Testis (tissue), 3 donors: ENCODE measurements around the gene CD96. TPM values are rescaled to one million over a fixed set of nuclear protein-coding genes. Genes with fewer than 3 reads are reported as not detected.

Experiments used
- DNase-seq: peaks from one replicate; pipeline ENCODE4 v3.0.0-alpha.2; 2019
- H3K27ac ChIP-seq, 2 donors: fragments of 200-600 bp; sonication (generic); one replicate each; pipeline ENCODE4 v1.5.1; 2019
- H3K27me3 ChIP-seq: fragments of 200-600 bp; sonication (generic); one replicate; pipeline ENCODE4 v1.5.1; 2019
- H3K36me3 ChIP-seq: fragments of 200-600 bp; sonication (generic); one replicate; pipeline ENCODE4 v1.5.1; 2017; ENCODE audit warnings: low read depth; ENCODE audit errors: missing control alignments
- H3K4me1 ChIP-seq: fragments of 200-600 bp; sonication (generic); one replicate; pipeline ENCODE4 v1.5.1; 2019
- H3K4me3 ChIP-seq, 2 donors: fragments of 200-600 bp; sonication (generic); one replicate each; pipeline ENCODE4 v1.5.1; 2017 to 2019
- H3K9me3 ChIP-seq: fragments of 200-600 bp; sonication (generic); one replicate; pipeline ENCODE4 v1.5.1; 2017
- POLR2A ChIP-seq: fragments of 450-650 bp; IDR thresholded peaks from one replicate; pipeline ENCODE4 v1.6.1; 2017; ENCODE audit warnings: antibody characterized with exemption, mild to moderate bottlenecking, moderate library complexity
- WGBS, 2 donors: methylation state at CpG; one replicate each; pipeline ENCODE4 v1.1.5; 2018; 5-methylcytosine and 5-hydroxymethylcytosine counted together
- intact Hi-C: fragments of 100-400 bp; cut with DNase I; formaldehyde crosslinking; loops from one replicate; pipeline ENCODE4 v1.15.1; 2023; ENCODE audit warnings: low total_unique reads
- polyA plus RNA-seq: library from polyadenylated mRNA; stranded (reverse); fragments of 350-450 nt; fragmentation: Illumina TruSeq; extraction: RNeasy Lipid Tissue Mini Kit (QIAGEN cat#74804); gene quantifications from one replicate; pipeline ENCODE4 v1.2.3, GENCODE V29; 2014; ENCODE audit warnings: low read depth, low replicate concordance; ENCODE audit not compliant: insufficient read depth
- total RNA-seq, 2 donors: library from RNA; depleted of rRNA; stranded (reverse); fragments of >200 nt; gene quantifications; one replicate each; pipeline ENCODE4 v1.2.3, GENCODE V29; 2016
- TF ChIP-seq, protein P1 (sequence below), 3 experiments: fragments of 450-650 bp in 2 of 3; fragments of 200-600 bp in 1 of 3; sonication (generic) in 1 of 3; IDR thresholded peaks; one replicate each; pipeline ENCODE4 v1.5.1; 2016 to 2019; ENCODE audit warnings: antibody characterized with exemption in 3 of 3, mild to moderate bottlenecking in 2 of 3, moderate library complexity in 1 of 3

The CD96 gene
- total and polyA plus RNA-seq, 3 donors from 2014 or later = 0.16 to 1.5 (median 0.99) TPM

DNA sequence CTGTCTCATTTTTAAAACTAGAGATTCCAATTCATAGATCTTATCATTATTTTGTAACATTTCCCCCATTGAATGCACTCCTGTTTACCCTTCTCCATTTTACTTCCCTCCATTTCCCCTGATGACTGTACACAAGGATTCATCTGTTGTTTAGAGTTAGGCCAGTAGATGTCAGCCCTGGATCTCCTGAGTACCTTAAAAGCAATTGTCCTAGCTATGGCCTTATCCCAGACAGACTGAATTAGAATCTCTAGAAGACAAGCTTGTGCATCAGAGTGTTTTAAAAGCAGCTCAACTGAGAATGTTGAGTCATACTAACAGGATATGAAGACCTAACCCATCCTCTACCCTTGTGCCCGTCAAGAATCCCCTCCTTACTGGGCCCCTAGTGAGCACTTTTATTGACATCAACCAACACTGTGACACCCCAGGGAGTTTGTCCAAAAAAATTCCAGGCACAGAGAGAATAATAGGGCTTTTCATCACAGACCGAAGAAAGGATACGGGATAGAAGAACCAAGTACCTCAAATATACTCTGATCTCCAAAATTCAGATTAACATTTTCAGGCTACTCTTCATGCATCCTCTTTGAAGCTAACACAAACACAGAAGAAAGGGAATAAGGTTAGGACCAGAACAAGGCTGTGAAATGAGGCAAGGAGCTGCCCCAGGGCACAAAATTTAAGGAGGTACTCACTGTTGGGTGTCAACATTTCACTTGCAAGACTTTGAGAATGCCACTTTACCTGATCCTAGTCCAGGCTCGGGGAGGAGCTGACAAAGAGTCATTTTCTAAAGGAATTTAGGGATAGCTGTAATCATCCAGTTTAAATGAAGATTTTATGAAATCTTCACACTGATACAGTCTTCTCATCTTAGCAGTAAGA is 36.0 kb downstream of the CD96 start:
- 90 to 91% methylated on average over 4 of the region's 4 CpGs for WGBS, 2 donors
- Histone ChIP-seq H3K4me1 (no peaks in the 10 kb centered on the region), H3K27ac (no peak overlapping the region), H3K4me3 (no peak overlapping the region), H3K36me3 (no peaks in the 10 kb centered on the region), H3K27me3 (no peaks in the 10 kb centered on the region), H3K9me3 (no peaks in the 10 kb centered on the region)
- intact Hi-C loops = no loop called here
- TF ChIP-seq, protein P1, sequence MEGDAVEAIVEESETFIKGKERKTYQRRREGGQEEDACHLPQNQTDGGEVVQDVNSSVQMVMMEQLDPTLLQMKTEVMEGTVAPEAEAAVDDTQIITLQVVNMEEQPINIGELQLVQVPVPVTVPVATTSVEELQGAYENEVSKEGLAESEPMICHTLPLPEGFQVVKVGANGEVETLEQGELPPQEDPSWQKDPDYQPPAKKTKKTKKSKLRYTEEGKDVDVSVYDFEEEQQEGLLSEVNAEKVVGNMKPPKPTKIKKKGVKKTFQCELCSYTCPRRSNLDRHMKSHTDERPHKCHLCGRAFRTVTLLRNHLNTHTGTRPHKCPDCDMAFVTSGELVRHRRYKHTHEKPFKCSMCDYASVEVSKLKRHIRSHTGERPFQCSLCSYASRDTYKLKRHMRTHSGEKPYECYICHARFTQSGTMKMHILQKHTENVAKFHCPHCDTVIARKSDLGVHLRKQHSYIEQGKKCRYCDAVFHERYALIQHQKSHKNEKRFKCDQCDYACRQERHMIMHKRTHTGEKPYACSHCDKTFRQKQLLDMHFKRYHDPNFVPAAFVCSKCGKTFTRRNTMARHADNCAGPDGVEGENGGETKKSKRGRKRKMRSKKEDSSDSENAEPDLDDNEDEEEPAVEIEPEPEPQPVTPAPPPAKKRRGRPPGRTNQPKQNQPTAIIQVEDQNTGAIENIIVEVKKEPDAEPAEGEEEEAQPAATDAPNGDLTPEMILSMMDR (IDR thresholded peaks at IDR 0.05) = no peak
- no peak for TF ChIP-seq POLR2A
- DNase-seq = no peak

DNA sequence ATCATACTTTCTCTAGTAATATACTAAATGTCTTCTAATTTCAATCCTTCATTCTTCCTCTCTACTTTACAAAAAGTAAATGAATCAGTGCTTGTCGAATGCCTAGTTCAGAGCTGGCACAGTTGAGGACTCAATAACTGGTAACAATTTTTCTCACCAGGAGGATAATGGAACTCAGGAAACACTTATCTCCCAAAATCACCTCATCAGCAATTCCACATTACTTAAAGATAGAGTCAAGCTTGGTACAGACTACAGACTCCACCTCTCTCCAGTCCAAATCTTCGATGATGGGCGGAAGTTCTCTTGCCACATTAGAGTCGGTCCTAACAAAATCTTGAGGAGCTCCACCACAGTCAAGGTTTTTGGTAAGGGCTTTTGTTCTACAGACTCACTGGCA is 36.9 kb downstream of the CD96 start:
- DNase-seq = no peak
- Histone ChIP-seq H3K27me3 (no peaks in the 10 kb centered on the region), H3K4me1 (no peaks in the 10 kb centered on the region), H3K4me3 (no peak overlapping the region), H3K27ac (no peak overlapping the region), H3K9me3 (no peaks in the 10 kb centered on the region), H3K36me3 (no peaks in the 10 kb centered on the region)
- intact Hi-C loops = no loop called here
- WGBS, 2 donors = 91 to 98% methylated on average over 4 of the region's 4 CpGs
- TF ChIP-seq POLR2A = no peak
- TF ChIP-seq, protein P1 (IDR thresholded peaks at IDR 0.05) = no peak

DNA sequence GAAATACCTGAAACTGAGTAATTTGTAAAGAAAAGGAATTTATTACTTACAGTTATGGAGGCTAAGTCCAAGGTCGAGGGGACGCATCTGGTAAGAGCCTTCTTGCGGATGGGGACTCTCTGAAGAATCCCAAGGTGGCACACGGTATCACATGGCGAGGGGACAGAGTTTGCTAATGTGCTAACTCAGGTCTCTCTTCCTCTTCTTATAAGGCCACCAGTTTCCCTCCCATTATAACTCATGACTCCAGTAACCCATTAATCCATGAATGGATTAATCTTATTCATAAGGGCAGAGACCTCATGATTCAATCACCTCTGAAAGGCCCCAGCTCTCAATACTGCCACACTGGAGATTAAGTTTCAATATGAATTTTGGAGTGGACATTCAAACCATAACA is 37.5 kb downstream of the CD96 start:
- Histone ChIP-seq H3K4me3 (no peak overlapping the region), H3K4me1 (no peaks in the 10 kb centered on the region), H3K27me3 (no peaks in the 10 kb centered on the region), H3K9me3 (no peaks in the 10 kb centered on the region), H3K27ac (no peak overlapping the region), H3K36me3 (no peaks in the 10 kb centered on the region)
- WGBS, 2 donors = 90 to 96% methylated on average over 5 of the region's 5 CpGs
- no peak for TF ChIP-seq POLR2A
- TF ChIP-seq, protein P1 (IDR thresholded peaks at IDR 0.05) = no peak
- intact Hi-C loops = no loop called here
- no peak for DNase-seq

DNA sequence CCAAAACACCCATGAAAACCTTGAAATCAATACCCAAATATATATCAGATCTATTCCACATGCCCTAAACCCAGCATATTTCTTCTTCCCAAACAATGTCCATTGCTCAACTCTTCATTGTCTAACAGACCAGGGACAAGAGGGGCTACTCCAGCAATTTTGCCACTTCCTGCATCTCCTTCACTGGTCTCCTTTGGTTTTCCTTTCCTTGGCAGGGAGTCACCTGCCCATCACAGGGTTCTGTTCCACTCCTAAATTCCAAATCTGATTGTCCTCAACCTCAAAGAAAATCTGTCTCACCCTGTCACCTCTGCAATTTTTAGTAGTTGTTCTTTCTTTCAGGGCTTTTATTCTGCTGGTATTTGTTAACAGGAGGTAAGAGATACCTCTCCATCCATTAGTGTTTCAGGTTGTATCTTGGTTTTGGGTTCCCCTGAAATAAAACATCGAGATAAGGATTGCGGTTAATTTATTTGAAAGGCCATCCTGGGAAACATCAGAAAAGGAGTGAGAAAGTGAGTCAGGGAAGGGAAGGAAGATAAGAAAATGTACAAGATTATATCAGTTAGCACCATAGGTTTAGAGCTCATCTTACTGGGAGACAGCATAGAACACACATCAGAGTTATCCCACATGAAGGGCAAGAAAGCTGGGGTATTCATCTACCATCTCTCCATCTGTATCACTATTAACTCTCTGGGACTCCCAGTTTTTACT is 39.6 kb downstream of the CD96 start:
- Histone ChIP-seq H3K36me3 (no peaks in the 10 kb centered on the region), H3K4me1 (no peaks in the 10 kb centered on the region), H3K4me3 (no peak overlapping the region), H3K9me3 (no peaks in the 10 kb centered on the region), H3K27me3 (no peaks in the 10 kb centered on the region), H3K27ac (no peak overlapping the region)
- intact Hi-C loops = no loop called here
- WGBS, 2 donors = 98% methylated on average over 2 of the region's 2 CpGs
- no peak for DNase-seq
- TF ChIP-seq POLR2A = no peak
- TF ChIP-seq, protein P1 (IDR thresholded peaks at IDR 0.05) = no peak
